IPS-18a (cell line): Measurements from ENCODE around the gene BRD3OS.

Source experiments
- H3K27ac ChIP-seq: one replicate; pipeline ENCODE4 v1.5.1; 2013; ENCODE audit warnings: low read length
- H3K27me3 ChIP-seq: one replicate; pipeline ENCODE4 v1.6.1; 2013; ENCODE audit warnings: mild to moderate bottlenecking, low read length; ENCODE audit not compliant: control insufficient read depth, insufficient read depth
- H3K36me3 ChIP-seq: one replicate; pipeline ENCODE4 v1.6.1; 2013; ENCODE audit warnings: low read depth, low read length; ENCODE audit not compliant: control insufficient read depth
- H3K4me1 ChIP-seq: one replicate; pipeline ENCODE4 v1.6.1; 2013; ENCODE audit warnings: low read depth, low read length; ENCODE audit not compliant: control insufficient read depth
- H3K4me3 ChIP-seq: one replicate; pipeline ENCODE4 v1.5.1; 2013; ENCODE audit warnings: low read length
- H3K9ac ChIP-seq: one replicate; pipeline ENCODE4 v1.6.1; 2013; ENCODE audit warnings: mild to moderate bottlenecking, low read length, moderate library complexity
- H3K9me3 ChIP-seq: one replicate; pipeline ENCODE4 v1.6.1; 2013; ENCODE audit warnings: low read depth, low read length; ENCODE audit not compliant: control insufficient read depth

Gene BRD3OS

DNA sequence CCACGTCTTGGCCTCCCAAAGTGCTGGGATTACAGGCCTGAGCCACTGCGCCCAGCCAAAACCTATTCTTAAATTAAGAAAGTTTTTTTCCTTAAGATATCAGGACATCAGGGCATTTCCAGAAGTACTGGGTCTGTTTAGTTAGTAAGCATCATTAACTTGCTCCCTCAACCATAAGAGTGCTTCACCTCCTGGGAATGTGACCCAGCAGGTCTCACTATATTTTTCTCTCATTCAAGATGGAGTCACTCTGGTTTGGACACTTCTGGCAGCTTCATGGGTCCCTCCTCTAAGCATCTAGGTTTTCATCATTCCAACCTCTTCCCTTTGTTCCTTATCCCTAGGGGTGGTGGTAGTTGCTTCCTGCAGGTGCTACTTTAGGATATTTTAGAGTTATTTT is 10.3 kb upstream of the BRD3OS start:
- H3K36me3 ChIP-seq = no peaks in the 10 kb centered on the region
- no peak overlapping the region for H3K4me3 ChIP-seq
- no peaks in the 10 kb centered on the region for H3K27me3 ChIP-seq
- no peak overlapping the region for H3K9ac ChIP-seq
- peaks cover 8% of the 10 kb centered on the region for H3K9me3 ChIP-seq
- H3K4me1 ChIP-seq = no peaks in the 10 kb centered on the region
- H3K27ac ChIP-seq = no peak overlapping the region

DNA sequence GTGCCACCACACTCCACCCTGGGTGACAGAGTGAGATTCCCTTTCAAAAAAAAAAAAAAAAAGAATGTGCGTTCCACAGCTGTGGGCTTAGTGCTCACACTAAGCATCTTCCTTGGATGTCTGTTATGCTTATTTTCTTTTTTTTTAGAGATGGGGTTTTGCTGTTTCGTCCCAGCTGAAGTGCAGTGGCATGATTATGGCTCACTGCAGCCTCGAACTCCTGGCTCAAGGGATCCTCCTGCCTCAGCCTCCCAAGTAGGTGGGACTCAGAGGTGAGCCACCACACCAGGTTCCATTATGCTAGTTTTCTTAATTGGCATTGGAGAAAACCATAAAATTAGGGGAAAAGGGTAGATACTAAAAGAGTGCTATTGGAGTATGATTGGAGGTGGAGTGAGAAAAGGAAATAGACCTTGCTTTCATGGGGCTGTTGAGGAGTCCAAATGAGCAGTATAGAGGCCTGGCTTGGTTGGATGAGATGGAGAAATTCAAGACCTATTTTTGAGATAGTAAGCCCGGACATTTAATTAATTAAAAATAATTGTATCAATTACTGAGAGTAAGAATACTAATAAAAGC is 978 bp upstream of the BRD3OS start:
- no peak overlapping the region for H3K27ac ChIP-seq
- H3K36me3 ChIP-seq = no peaks in the 10 kb centered on the region
- H3K27me3 ChIP-seq = no peaks in the 10 kb centered on the region
- no peaks in the 10 kb centered on the region for H3K9me3 ChIP-seq
- H3K4me1 ChIP-seq = no peaks in the 10 kb centered on the region
- H3K9ac ChIP-seq = no peak overlapping the region
- H3K4me3 ChIP-seq = peak overlapping the region; percentile 21

GRCh38 chr9:134025606-134026541 is 593 bp downstream of the BRD3OS start:
- H3K4me1 ChIP-seq = no peaks in the 10 kb centered on the region
- peaks cover 10% of the 10 kb centered on the region for H3K36me3 ChIP-seq
- no peak overlapping the region for H3K27ac ChIP-seq
- H3K9ac ChIP-seq = peak overlapping the region; percentile 54
- H3K9me3 ChIP-seq = no peaks in the 10 kb centered on the region
- peak overlapping the region; percentile 73 for H3K4me3 ChIP-seq
- H3K27me3 ChIP-seq = no peaks in the 10 kb centered on the region

DNA sequence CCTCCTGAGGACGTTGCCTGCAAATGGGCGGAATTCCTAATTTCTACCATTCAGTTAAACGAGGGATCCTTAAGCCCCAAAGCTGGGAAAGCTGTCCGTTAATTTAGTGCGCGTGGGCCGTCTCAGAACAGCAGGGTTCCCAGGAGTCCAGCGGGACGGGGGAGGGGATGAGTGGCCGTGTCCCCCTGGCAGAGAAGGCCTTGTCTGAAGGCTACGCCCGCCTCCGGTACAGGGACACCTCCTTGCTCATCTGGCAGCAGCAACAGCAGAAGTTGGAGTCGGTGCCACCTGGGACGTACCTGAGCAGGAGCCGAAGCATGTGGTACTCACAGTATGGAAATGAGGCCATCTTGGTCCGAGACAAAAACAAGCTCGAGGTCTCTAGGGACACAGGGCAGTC is 1.3 kb downstream of the BRD3OS start:
- H3K4me3 ChIP-seq = peak overlapping the region; percentile 73
- no peak overlapping the region for H3K27ac ChIP-seq
- peaks cover 15% of the 10 kb centered on the region for H3K36me3 ChIP-seq
- H3K9me3 ChIP-seq = no peaks in the 10 kb centered on the region
- no peaks in the 10 kb centered on the region for H3K4me1 ChIP-seq
- H3K27me3 ChIP-seq = no peaks in the 10 kb centered on the region
- H3K9ac ChIP-seq = no peak overlapping the region

- H3K4me3 ChIP-seq = no peak overlapping the region
- no peaks in the 10 kb centered on the region for H3K27me3 ChIP-seq
- no peak overlapping the region for H3K9ac ChIP-seq
- H3K36me3 ChIP-seq = peaks cover 18% of the 10 kb centered on the region
- no peaks in the 10 kb centered on the region for H3K9me3 ChIP-seq
- no peaks in the 10 kb centered on the region for H3K4me1 ChIP-seq
- no peak overlapping the region for H3K27ac ChIP-seq
Observed at GRCh38 chr9:134026981-134027380, 1.7 kb downstream of the BRD3OS start.

DNA sequence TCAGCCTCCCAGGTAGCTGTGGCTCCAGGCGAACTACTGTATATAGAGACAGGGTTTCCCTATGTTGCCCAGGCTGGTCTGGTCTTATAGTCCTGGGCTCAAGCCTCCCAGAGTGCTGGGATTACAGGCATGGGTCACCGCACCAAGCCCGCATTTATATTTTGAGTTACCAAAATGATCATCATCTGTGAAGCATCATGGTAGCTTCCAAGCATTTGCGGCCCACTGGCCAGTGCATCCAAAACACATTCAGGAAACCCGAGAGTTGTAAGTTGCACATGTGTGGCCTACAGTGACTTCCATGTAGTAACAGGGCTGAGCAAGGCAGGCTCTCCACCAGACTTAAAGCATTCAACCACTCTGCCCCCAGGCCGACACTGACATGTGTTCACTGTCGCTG is 2.3 kb downstream of the BRD3OS start:
- Histone ChIP-seq H3K9ac (no peak overlapping the region), H3K27ac (no peak overlapping the region), H3K36me3 (peaks cover 18% of the 10 kb centered on the region), H3K27me3 (no peaks in the 10 kb centered on the region), H3K4me1 (no peaks in the 10 kb centered on the region), H3K9me3 (no peaks in the 10 kb centered on the region), H3K4me3 (no peak overlapping the region)

DNA sequence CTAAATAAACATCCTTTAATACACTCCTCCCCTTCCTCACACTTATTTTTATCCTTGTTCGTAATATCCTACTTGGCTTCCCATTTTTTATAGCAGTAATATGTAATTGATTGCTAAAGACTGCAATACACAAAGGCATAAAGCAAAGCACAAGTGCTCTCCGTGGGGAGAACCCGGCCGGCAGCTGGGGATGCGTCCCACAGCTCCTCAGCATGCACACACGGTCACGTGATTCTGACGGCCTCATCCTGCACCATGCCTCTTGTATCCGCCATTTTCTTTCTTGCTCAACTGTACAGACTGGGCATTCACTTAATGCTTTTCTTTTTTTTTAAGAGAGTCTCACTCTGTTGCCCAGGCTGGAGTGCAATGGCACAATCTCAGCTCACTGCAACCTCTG is 2.8 kb downstream of the BRD3OS start:
- Histone ChIP-seq H3K9ac (no peak overlapping the region), H3K4me3 (no peak overlapping the region), H3K36me3 (peaks cover 21% of the 10 kb centered on the region), H3K27me3 (no peaks in the 10 kb centered on the region), H3K4me1 (no peaks in the 10 kb centered on the region), H3K9me3 (no peaks in the 10 kb centered on the region), H3K27ac (no peak overlapping the region)

DNA sequence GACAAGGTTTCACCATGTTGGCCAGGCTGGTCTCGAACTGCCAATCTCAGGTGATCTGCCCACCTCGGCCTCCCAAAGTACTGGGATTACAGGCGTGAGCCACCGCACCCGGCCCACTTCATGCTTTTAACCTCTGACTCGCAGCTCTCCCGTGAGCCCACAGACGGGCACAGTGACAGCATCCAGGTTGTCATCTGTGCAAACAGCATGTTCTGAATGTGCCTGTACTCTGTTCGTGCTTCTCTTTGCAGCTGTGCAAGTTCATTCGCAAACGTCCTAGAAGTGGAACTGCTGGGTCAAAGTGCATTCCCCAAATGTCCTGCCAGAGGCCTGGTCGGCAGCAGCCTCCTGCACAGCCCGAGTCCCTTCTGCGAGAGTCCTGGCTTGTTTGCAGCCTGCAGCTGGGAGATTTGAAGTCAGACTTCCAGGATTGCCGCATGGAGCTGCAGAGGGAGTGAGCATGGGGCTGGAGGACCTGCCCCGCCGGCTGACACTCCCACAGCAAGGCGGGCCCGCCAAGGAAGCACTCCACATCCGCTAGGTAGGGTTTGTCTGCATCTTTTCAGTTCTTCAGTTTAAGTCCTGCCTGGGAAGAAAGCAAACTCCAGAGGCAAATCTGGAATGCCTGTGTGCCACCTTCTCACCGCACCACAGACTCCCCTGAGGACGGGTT is 3.4 kb downstream of the BRD3OS start:
- Histone ChIP-seq H3K27me3 (no peaks in the 10 kb centered on the region), H3K9ac (no peak overlapping the region), H3K4me3 (no peak overlapping the region), H3K4me1 (no peaks in the 10 kb centered on the region), H3K27ac (no peak overlapping the region), H3K36me3 (peaks cover 27% of the 10 kb centered on the region), H3K9me3 (no peaks in the 10 kb centered on the region)

DNA sequence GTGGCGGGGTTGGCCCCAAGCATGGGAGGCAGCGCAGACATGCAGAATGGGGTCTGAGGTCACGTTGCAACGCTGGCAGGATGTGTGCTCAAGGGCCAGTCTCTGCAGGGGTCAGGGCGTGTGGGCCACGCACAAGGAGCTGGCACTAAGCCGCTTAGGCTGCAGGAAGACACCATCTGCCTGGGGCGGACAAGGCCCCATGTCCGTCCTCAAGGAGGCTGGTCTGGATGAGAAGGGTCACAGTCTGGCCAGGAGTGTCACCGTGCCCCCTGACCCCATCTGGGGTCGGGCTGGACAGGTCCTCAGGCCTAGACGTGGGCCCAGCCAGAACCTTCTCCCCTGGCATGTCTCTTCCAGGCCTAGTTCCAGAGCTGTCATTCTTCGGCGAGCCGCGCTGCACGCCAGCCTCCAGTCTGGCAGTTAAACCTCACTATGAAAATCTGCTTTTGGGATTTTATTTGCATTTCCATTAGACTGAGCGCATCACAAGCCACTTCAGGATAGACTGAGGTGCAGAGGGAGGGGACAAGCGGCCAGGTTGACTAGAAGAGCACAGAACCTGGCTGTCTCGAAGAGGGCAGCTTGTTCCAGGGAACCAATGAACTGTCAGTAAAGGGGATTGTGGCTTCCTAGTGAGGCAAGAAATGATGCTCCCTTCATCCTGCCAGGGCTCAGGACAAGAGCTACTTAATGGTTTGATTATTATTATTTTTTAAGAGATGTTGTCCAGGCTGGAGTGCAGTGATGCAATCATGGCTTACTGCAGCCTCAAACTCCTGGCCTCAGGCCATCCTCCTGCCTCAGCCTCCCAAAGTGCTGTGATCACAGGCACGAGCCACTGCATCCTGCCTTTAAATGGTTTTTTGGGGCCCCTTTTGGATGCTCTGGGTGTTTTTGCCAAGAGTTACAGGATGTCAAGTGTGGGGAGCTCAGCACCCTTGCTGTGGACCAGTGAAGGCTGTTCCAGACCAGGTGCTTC is 4.3 kb downstream of the BRD3OS start:
- Histone ChIP-seq H3K4me3 (no peak overlapping the region), H3K4me1 (no peaks in the 10 kb centered on the region), H3K27ac (no peak overlapping the region), H3K36me3 (peaks cover 36% of the 10 kb centered on the region), H3K9me3 (no peaks in the 10 kb centered on the region), H3K9ac (no peak overlapping the region), H3K27me3 (no peaks in the 10 kb centered on the region)

DNA sequence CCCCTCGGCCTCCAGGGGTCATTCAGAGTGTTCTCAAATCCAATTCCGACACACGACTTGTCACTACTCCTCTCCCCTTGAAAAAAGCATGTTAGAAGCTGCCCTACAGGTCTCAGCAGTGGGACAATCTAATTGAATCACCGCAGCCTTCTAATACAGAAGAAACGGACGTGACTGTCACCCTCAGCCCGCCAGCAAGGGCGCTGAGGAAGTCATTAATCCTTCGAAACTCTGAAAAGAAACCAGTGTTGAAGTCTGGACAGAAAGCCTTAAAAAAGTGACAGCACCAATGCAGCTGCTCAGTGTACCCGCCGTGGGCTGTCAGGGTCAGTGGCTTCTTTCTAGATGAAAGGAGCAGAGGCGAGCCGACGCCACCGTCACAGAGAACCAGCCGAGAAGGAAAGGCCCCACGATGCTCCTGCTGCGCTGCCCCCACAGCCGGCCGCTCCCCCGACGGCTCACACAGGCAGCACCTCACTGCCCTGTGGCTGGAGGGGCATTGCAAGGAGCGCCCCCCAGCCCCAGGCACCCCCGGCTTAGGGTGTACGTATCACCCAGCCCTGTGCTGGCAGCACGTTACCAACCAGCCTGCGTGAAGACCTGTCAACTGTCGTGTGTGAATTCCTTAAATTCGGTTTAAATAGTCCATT is 5.7 kb downstream of the BRD3OS start:
- H3K9ac ChIP-seq = no peak overlapping the region
- no peaks in the 10 kb centered on the region for H3K9me3 ChIP-seq
- no peaks in the 10 kb centered on the region for H3K4me1 ChIP-seq
- H3K27ac ChIP-seq = no peak overlapping the region
- no peaks in the 10 kb centered on the region for H3K27me3 ChIP-seq
- H3K4me3 ChIP-seq = no peak overlapping the region
- peaks cover 50% of the 10 kb centered on the region for H3K36me3 ChIP-seq
